SHP77 (cell line): Measurements from ENCODE around the gene ETNK2.
"Not testable (repeated sequence)": the region's sequence is repeated elsewhere in the genome, so short reads cannot be mapped to it uniquely, and the experiment has no call there.

Experiments used
- DNase-seq, 2 experiments: peaks; one replicate each; lab custom pipeline; 2025; lab: John Stamatoyannopoulos, UW

ETNK2 gene

DNA sequence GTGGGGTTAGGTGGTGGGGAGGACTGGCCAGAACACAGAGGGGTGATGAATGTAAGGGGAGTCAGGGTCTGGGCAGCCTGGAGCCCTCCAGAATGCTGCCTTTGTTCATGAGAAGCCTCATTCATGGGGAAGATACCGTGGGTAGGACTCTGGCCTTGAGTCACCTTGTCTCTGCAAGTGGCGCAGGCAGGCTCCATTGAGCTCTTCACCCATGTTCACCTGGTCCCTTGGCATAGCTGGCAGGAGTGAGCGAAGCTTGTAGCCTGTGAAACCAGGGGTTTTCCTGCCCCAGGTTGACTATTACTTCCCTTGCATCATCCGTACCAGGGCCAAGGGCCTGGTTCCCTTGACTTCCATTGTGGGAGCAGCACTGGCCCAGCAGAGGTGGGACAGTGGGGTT is 53.2 kb downstream of the ETNK2 start:
- no peak for DNase-seq

DNA sequence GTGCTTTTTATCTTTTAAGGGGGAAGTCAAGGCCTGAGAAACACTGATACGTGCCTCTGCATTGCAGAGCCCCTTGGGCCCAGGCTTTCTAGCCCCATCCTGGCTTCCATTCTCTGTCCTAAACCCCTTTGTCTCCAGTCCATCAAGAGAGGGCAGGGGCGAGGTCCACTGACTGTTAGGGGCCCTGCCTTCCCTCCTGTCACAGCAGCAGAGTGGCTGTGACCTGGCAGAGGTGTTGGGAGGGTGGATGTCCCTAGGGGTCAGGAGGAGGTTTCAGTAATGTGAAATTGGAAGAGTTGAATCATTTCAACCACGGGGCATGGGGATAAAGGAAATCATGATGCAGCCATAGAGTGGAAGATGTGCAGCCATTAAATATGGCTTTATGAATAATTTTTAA is 54.9 kb downstream of the ETNK2 start:
- DNase-seq = no peak

DNA sequence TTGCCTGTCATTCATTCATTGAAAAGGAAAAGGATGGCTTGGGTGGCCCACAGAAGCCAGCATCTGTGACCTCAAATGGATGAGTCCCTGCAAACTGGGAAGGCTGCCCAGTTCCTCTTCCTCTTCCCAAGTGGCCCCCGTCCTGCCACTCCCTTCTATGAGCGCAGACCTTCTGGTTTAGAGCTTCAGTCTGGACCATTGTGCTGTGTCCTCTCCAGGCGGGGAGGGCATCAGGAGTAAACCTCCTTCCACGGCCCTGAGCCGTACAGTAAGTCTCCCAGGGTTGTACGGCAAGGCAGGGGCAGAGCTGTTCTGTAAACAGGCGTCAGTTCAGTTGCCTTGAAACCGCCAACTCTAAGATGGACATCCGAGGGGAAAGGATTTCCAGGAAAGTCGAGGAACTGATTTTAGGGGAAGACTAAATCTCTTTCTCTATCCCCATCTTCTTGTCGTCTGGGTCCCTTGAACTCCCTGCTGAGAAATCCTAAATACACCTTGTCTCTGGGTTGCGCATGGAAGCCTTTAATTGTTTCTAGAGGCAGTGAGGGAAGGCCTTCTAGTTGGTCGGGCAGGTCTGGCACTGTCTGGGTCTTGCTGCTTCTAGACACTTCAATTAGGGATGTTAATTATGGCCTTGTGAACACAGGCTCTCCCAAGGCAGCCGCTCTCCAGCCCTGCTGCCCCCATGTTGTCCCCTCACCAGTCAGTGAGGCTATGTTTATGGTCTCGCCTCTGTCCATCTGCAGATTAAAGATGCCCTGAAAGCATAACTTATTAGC is 56.8 kb downstream of the ETNK2 start:
- DNase-seq = peak in 1 of 2 experiments; percentile 21

DNA sequence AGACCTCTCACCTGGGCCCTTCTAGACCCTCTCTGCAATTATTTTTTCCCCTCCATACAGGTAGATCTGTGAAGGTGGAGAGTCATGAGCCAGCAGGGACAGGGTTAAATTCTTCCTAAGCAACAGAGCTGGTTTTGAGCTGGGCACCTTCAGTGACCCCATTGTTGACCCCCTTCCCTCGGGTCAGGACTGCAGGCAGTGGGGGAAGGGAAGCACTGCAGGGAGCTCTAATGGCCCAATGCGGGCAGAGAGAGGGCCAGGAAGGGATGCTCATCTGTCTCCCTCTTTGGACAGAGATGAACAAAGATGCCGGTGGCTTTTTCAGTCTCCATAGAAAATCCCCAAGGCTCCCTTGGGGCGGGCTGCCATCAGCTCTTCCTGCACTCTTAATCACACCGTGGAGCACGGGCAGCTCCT is 57.5 kb downstream of the ETNK2 start:
- DNase-seq = no peak

DNA sequence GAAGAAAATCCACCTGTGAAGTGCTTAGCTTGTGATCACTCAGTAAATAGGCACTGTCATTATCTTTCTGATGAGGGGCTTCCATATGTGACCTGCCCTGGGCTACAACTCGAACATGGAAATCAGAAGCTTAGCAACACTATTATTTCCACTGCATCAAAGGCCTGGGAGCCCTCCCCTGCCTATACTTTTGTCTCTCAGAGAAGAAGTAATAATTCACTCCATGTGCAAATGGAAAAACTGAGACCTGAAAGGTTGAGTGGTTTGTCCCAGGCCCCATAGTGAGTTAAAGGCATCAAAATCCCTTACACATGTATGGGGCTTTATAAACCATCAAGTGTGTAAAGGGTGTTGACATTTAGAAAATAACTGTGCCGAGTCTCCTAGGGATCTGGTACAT is 58.1 kb downstream of the ETNK2 start:
- no peak for DNase-seq

DNA sequence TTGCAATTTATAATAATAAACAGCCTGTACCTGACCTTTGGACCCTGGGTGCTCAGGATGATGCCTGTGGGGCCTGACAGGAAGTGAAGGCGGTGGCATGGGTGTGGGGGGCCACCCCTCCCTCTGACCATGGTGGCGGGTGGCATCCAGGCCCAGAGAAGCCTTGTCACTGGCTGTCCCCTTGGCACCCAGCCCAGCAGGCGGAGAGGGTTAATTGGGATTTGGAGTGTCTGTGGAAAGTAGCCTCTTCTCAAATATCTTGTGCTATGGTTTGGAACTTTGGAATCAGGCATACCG is 58.5 kb downstream of the ETNK2 start:
- DNase-seq = peak; percentile 21 to 23

DNA sequence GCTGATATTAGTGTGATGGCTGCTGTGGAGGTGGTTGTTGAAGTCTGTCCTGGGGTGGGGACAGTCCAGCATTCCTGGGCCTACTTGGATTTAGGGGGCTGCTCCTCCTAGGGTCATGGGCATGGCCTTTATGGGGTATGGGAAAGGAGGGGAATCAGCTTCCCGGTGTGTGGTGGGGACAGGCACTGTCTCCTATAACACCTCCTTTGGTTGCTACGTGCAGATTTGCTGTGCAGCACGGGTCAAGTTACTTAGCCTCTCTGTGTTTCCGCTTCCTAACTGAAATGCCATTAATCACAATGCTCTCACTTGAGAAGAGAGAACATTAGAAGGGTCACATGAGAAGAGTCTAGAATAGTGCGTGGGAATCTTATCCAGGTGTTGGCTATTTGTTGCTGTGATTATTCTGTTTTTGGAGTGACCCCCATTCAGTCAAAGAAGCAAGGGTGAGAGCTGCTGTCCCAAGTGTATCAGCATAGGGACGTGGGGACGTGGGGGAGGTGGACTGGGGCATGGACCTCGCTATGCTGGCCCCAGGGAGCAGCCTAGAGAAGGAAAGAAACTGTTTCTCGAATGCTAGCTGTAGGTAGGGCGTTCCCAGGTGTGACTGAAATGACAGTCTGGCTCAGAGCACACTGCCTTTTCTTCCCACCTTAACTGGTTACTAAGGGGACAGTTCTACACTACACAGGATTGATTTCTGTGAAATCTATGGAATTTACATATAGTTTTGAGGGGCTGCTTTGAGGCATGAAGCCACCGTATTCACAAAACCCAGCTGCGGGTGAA is 59.0 kb downstream of the ETNK2 start:
- no peak for DNase-seq

DNA sequence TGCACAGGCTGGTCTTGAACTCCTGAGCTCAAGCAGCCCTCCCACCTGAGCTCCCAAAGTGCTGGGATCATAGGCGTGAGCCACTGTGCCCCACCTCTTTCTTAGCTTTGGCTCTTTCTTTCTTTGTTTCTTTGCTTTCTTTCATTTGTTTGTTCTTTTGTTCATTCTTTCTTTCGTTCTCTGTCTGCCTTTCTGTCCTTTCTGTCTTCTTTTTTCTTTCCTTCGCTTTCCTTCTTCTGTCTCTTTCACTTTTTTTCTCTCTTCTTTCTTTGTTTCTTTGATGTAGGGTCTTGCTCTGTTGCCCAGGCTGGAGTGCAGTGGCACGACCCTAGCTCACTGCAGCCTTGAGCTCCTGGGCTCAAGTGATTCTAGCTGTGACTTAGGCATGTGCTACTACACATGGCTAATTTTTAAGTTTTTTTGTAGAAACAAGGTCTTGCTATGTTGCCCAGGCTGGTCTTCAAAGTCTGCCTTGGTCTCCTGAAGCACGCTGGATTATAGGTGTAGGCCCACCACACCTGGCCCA is 60.0 kb downstream of the ETNK2 start:
- no peak for DNase-seq

DNA sequence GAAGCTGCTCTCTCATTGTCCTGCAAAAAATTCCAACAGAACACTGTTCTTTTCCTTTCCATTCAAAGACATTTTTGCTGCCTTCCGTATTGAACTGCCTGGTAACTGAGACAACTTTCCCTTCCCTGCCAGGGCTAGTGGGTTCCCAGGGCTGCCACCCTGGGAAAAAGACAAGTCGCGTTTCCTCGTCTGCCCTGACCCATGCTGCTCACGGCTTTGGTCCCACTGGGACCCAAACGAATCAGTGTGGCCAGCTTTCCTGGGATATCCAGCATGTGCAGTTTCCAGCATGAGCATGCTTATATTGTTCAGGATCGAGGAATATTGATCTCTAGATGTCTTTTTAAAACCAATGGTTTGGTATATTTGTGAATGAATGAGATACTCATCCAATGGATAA is 60.8 kb downstream of the ETNK2 start:
- no peak for DNase-seq

DNA sequence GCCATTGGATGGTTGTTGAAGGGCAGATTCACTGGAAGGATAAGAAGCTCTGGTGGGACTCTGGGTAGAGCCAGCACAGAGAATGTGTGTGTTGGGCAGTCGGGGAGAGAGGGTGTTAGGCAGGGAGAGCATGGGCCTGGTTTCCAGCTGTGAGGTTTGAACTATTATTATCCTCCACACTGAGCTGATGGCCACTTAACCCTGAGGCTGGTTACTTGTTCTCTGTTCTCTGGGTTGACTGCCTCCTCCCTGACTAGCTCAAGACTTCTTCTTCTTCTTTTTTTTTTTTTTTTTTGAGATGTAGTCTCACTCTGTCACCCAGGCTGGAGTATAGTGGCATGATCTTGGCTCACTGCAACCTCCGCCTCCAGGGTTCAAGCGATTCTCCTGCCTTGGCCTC is 61.7 kb downstream of the ETNK2 start:
- DNase-seq = not testable (repeated sequence)

DNA sequence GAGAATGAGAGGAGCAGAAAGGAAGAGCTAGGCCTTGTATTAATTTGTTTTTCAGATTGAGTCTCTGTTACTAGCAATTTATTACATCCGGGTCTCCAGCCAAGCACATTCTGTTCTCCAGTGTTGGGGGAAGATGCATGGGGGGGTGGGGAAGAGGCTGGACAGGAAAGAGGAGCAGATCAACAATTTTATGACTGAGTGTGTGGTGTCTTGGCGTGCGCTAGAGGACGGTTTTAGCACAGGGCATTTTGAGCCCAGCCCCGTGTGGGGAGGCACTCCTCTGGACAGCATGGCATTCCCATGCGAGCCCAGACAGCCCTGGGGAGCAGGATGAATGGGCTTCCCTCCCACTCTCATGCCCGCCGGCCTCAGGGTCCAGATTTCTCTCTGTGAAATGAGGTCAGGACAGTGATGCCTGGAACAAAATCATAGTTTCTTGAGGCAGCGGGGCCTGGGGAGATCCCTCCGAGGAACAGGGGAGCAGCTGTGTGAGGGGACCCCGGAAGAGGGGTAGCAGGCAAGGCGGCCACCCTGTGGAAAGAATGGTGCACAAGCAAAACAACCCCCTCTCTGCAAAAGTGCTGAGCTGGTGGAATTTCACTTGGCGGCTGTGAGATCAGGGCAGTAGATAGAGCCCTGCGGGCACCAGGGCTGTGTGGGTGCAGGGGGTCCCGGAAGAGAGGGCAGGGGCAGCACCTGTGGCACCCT is 62.6 kb downstream of the ETNK2 start:
- no peak for DNase-seq

DNA sequence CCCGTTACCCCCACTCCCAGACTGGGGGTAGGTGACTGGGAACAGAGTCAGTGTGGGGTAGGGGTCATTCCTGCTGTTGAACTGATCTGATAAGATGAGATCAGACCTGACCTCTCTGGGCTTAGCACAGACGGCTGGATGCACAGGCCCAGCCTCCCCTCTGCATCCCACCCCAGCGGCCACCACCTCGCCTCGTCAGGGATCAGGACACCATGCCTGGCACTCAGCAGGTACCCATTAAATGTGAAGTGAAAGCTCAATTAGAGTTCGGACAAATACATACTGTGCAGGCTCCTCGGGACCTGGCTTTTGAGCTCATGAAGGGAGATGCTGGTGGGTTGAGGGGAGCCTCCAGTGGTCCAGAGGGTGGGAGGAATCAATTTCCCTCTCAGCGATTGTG is 63.2 kb downstream of the ETNK2 start:
- no peak for DNase-seq

DNA sequence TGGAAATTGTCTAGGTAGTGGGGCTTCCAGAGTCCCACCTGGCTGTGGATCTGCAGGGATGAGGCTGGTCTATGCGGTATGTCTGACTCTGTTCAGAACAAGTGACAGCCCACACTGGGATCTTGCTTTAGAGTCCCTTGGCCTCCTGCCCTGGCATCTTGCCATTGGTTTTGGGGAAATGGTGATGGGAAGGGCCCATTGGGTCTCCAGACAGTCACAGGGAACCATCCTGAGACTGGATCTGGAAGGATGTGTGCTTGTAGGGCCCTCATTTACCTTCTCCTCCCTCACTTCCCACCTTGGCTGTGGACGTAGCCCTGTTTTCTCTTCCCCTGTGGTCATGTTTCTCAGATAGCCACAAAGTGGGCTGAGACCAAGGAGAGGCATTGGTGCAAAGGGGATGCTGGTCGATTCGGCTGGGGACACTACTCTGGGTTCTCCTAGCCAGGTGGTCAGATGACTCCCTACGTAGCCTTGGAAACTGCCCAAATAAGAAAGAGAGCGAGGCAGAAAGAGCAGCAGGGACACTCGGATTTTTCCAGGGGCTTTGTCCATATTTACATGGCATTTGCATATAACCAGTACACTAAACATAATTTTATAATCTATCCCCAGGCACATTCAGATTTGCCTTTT is 63.8 kb downstream of the ETNK2 start:
- no peak for DNase-seq

DNA sequence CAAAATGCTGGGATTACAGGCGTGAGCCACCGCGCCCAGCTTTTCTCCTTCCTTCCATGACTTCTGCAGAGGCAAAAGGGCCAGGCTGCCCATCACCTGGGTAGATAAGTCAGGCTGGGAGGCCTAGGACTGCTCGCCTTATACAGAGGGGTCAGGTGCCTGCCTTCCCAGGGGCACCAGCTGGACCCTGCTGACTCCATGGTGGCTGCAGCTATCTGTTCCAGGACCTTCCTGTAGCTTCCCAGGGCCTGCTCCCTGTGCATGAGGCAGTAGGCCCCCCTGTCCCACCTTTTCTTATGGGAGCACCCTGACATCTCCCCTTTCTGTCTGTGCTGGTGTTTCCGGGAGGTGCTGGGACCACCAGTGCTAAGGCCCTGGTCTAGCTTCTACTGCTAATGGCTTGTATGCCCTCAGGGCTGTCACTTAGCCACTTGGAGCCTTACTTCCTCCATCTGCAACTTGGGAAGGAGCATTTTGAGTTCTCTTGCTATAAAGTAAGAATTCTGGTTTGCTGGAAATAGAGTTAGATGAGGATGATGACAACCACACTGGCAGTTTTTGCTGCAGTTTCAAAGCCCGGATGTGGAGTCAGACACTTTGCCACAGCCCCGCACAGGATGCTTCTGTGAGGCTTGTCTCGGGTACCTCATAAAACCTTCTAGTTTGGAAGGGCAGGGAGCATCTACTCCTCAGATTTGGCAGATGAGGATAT is 64.5 kb downstream of the ETNK2 start:
- no peak for DNase-seq

DNA sequence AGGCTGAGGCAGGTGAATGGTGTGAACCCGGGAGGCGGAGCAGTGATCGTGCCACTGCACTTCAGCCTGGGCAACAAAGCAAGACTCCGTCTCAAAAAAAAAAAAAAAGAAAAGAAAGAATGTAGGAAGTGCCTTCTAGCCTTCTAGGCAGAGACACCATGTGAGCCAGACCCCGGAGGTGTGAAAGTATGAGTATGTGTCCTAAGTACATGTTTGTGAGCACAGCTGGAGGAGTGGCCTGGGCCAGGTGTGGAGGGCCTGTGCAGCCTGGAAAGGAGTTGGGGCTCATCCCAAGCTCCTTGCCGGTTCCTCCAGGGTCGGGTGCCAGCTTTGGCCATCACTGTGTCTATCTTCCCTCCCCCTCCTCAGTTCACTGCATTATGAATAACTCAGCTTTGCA is 66.0 kb downstream of the ETNK2 start:
- no peak for DNase-seq

DNA sequence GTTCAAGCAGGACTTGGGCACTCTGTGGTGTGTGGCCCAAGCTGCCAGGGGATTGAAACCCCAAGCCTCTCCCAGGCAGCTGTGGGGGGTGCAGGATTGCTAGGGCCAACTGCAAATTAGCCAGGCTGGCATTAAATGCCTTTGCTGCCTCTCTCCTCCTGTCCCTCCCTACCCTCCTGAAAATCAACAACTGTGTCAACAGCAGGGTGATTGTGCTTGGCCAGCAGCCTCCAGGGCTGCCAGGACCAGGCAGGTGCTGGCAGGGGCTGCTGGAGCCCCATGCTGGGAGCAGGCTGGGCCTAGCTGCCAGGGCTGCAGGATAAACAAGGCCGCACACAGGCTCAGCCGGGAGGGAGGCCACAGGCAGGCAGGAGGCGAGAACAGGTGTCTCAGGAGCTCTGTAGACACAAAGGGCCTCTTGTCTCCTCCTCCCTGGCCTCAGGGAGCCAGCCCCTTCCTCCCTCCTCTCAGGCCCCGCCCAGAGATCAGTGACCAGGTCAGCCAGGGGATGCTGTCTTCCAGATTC is 67.5 kb downstream of the ETNK2 start:
- DNase-seq = peak; percentile 94 to 97

DNA sequence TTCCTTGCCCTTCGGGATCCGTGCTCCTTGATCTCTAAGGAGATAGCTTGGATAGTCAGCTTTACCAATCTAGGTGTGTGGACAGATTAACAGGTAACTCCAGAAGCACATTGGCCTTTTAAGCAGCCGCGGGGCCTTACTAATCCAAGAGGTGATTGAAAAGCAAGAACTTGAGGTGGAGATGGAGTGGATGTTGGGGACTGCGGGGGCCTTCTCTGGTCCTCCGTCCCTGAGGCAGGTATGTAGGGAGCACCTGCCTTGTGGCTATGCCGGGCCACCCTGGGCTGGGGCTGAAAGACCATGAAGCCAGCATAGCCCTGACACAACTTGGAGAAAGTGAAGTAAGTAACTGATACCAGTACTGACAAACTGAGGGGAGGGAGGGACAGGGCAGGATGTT is 68.4 kb downstream of the ETNK2 start:
- no peak for DNase-seq

DNA sequence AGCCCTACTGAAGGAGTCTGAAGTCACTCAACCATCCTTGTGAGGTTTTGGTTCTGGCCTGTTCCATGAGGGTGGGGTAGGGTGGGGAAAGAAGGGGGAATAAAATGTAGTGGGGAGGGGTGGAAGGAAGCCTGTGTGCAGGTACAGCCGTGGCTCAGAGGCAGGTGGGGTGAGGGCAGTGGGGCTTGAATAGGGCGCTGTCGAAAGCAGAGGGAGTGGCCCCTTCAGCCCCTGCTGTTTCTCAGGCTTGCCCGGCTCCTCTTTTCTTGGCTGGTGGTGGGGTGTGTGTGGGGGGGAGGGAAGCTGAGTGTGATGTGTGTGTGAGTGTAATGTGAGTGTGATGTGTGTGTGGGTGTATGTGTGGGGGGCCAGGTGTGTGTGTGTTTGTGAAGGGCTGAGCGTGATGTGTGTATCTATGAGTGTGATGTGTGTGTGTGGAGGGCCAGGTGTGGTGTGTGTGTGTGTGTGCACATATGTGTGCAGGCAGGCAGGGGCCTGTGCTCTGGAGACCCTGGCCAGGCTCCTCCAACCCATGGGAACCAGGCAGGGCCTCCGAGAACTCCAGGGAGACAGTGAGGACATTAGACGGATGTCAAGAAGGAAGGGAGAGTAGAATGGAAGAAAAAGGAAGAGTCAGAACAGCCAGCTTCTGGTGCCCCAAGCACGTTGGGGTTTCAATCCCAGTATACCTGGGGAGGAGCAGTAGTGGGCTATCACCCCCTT is 69.9 kb downstream of the ETNK2 start:
- no peak for DNase-seq

DNA sequence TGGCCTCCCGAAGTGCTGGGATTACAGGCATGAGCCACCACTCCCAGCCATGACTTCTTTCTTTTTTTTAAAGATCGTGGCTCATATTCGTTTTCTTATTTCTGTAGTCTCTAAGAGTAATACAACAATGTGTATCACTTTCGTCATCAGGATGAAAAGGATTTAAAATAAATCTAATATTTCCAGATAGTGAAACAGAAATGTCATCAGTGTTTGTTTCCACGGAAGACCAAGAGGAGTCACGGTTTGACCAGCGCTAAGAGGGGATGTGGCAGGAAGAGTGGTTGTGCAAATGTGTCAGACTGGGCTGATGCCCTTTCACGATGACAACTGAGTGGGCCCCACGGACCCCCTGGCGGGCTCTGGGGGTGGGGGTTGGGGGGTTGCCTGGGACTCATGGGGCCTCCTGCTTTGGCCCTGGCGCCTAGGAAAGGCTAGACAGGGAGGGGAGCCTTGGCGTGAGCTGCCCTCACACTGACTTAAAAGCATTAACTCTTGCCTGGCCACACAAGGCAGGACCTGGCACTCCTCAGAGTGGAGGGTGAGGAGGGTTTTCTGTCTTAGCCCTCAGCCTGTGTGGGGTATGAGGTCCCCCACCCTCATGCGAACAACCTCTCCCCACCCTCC is 70.6 kb downstream of the ETNK2 start:
- DNase-seq = no peak
